Heart right ventricle (tissue), 16 donors: ENCODE data around the gene PTAFR. TPM values are rescaled to one million over a fixed set of nuclear protein-coding genes. Genes with fewer than 3 reads are reported as not detected.
A peak's percentile ranks its signal among the peaks of the same experiment; 100 is the strongest.

Source experiments
- ATAC-seq, 8 donors: fragments of 200-7000 bp; cut with Tn5 transposase; one replicate each; pipeline ENCODE4 v1.9.1; 2020; ENCODE audit warnings: mild to moderate bottlenecking in 8 of 8, moderate library complexity in 8 of 8, moderate number of reproducible peaks in 1 of 8
- DNase-seq, 2 donors: peaks; one replicate each; pipeline ENCODE4 v3.0.0-alpha.2; 2020
- H3K27ac ChIP-seq, 10 donors: fragments of 200-600 bp; sonication (generic) in 2 of 10; one replicate each; pipeline versions ENCODE4 v1.5.0 to v1.8.0; 2020 to 2022; ENCODE audit warnings: mild to moderate bottlenecking in 3 of 10
- H3K27me3 ChIP-seq, 7 donors: fragments of 200-600 bp; one replicate each; pipeline ENCODE4 v1.8.0; 2021 to 2022; ENCODE audit warnings: mild to moderate bottlenecking in 2 of 7
- H3K36me3 ChIP-seq, 9 donors: fragments of 200-600 bp; sonication (generic) in 1 of 9; one replicate each; pipeline versions ENCODE4 v1.5.0 to v1.8.0; 2020 to 2022; ENCODE audit warnings: mild to moderate bottlenecking in 2 of 9
- H3K4me1 ChIP-seq, 9 donors: fragments of 200-600 bp; sonication (generic) in 1 of 9; one replicate each; pipeline versions ENCODE4 v1.5.0 to v1.8.0; 2020 to 2022; ENCODE audit warnings: mild to moderate bottlenecking in 4 of 9
- H3K4me3 ChIP-seq, 10 donors: fragments of 200-600 bp; sonication (generic) in 2 of 10; one replicate each; pipeline versions ENCODE4 v1.5.0 to v1.8.0; 2020 to 2022; ENCODE audit warnings: mild to moderate bottlenecking in 7 of 10, moderate library complexity in 2 of 10
- H3K9me3 ChIP-seq, 11 donors: fragments of 200-600 bp in 10 of 11; sonication (generic) in 2 of 11; one replicate each; pipeline versions ENCODE4 v1.5.0 to v1.8.0; 2013 to 2022; ENCODE audit warnings: mild to moderate bottlenecking in 2 of 11, control low read depth in 1 of 11, moderate library complexity in 1 of 11
- CTCF ChIP-seq, 9 donors: fragments of 200-600 bp; sonication (generic) in 2 of 9; IDR thresholded peaks; one replicate each; pipeline versions ENCODE4 v1.5.0 to v1.8.0; 2021 to 2022; ENCODE audit warnings: antibody characterized with exemption in 9 of 9, mild to moderate bottlenecking in 5 of 9, moderate library complexity in 1 of 9
- WGBS, 2 donors: extraction: QIAGEN DNeasy Blood & Tissue Kit; methylation state at CpG; one replicate each; pipeline ENCODE4 v1.1.7; 2013; ENCODE audit warnings: inconsistent platforms in 1 of 2; 5-methylcytosine and 5-hydroxymethylcytosine counted together
- intact Hi-C, 10 donors: fragments of 100-400 bp; cut with DNase I; formaldehyde crosslinking; loops; one replicate each; pipeline versions ENCODE4 v1.11.1 to v1.14.2; 2022
- long read RNA-seq, 3 donors: library from polyadenylated mRNA; unstranded; transcript quantifications; one replicate each; pipeline ENCODE4 v2.0.0, GENCODE V29; 2020 to 2021
- polyA plus RNA-seq, 2 donors: library from polyadenylated mRNA; stranded (reverse); fragments of 200-250 nt; gene quantifications; one replicate each; pipeline ENCODE4 v1.2.3, GENCODE V29; 2013
- total RNA-seq, 10 donors: library from RNA; stranded (reverse); fragmentation: NEBNext Ultra II Directional in 3 of 10; extraction: Animal tissue kit (Norgen Biotek cat#: 25700) in 3 of 10; gene quantifications; one replicate each; pipeline versions ENCODE4 v1.2.1 to v1.2.4, GENCODE V29; 2021 to 2023
- donor health status: Arrhythmogenic right ventricular cardiomyopathy.
- donor health status: ischemic (EF 13 %, LVEDD 7.1; RV severe dilation, severe dysfunction).
- donor health status: healthy with polysubstance abuse.
- donor health status: DM: no; HTN: yes; CAD: no.
- donor health status: DM: no; HTN: no; CAD: no.
- donor health status: ischemic (EF 25% LVEDD 6.9; RV normal size, moderate dysfunction).
- donor health status: ischemic (EF 25% LVEDD 5.7; RV mildly dilated, moderate dysfunction).
- donor health status: healthy.
- donor health status: DM: yes; HTN: yes; CAD: no.
- donor health status: Ischemic cardiomyopathy.
- donor health status: ischemic (EF 35%, LVEDD 5.7; RV mildly dilated, moderate dysfunction).
- donor health status: nonischemic (EF 11% LVEDD 7.7; RV severe dilation, severe dysfunction).
- donor health status: DM: yes; HTN: yes; CAD: no.
- donor health status: PGD.
- donor health status: ischemic (EF 29% LVEDD 5.4; RV normal size, mild dysfunction).
- donor health status: nonischemic (EF 23%, LVEDD 6.1; RV moderate dilation, normal function).

PTAFR gene
- total RNA-seq (10 to 100 TPM in 1 of 10 donors, 1 to 10 TPM in 5, under 1 TPM in 4; 0.76 to 13.4 (median 1.4) TPM), polyA plus RNA-seq (1 to 10 TPM in 1 of 2 donors, under 1 TPM in 1; 0.73 to 1.6 TPM)
- long read RNA-seq, donor 1, full-length matches to known transcripts = 2 of 5 reads
- long read RNA-seq, donor 1, partial matches to known transcripts = 0 of 5 reads
- long read RNA-seq, donor 1, other reads (novel, unspliced or antisense) = 3 of 5 reads
- long read RNA-seq, donor 2, partial matches to known transcripts = 0 of 2 reads
- long read RNA-seq, donor 2, other reads (novel, unspliced or antisense) = 2 of 2 reads
- long read RNA-seq, donor 3, full-length matches to known transcripts = 3 of 7 reads
- long read RNA-seq, donor 3, partial matches to known transcripts = 0 of 7 reads
- long read RNA-seq, donor 3, other reads (novel, unspliced or antisense) = 4 of 7 reads

GRCh38 chr1:28176492-28177470 is at the start of gene PTAFR:
TSS of gene PTAFR (minus strand) at chr1:28176690. CDS start at chr1:28151021, 25,669 bp downstream.
- intact Hi-C loops = loop anchor here in 1 of 10 donors (5.0 to 10.0 kb wide), 2 partner anchors 44 to 62 kb away; no protein-coding TSS in a partner anchor
- peak in 6 of 8 donors; percentile 31 to 55 (median 40) for ATAC-seq
- peaks cover 0 to 44% (median 17%) of the 10 kb centered on the region in 9 donors for H3K4me1 ChIP-seq
- peaks cover 0 to 6% (median 0%) of the 10 kb centered on the region in 9 donors for H3K36me3 ChIP-seq
- 73% methylated on average over 18 of the region's 18 CpGs for WGBS, 2 donors
- H3K9me3 ChIP-seq = no peaks in the 10 kb centered on the region
- no peak for TF ChIP-seq CTCF (IDR thresholded peaks at IDR 0.05)
- DNase-seq = peak in 1 of 2 donors; percentile 23
- H3K27me3 ChIP-seq = no peaks in the 10 kb centered on the region
- H3K27ac ChIP-seq = peak within 1 kb of the TSS in 6 of 10 donors; percentile 9 to 90 (median 44)
- H3K4me3 ChIP-seq = peak within 1 kb of the TSS in 7 of 10 donors; percentile 0 to 54 (median 31)

- Histone ChIP-seq H3K4me3 (no peak overlapping the region), H3K9me3 (no peaks in the 10 kb centered on the region), H3K4me1 (peaks cover 0 to 7% (median 0%) of the 10 kb centered on the region in 9 donors), H3K27me3 (no peaks in the 10 kb centered on the region), H3K27ac (no peak overlapping the region), H3K36me3 (peaks cover 0 to 96% (median 24%) of the 10 kb centered on the region in 9 donors)
- 65 to 90% methylated on average over 2 of the region's 2 CpGs for WGBS, 2 donors
- ATAC-seq = no peak
- TF ChIP-seq CTCF (IDR thresholded peaks at IDR 0.05) = no peak
- intact Hi-C loops = loop anchor here in 1 of 10 donors (5.0 kb wide), 1 partner anchor 176 kb away; no protein-coding TSS in a partner anchor
- no peak for DNase-seq
These were observed 36.8 kb upstream of the PTAFR start for GRCh38 chr1:28213315-28213714.

- no peak for TF ChIP-seq CTCF (IDR thresholded peaks at IDR 0.05)
- Histone ChIP-seq H3K27ac (no peak overlapping the region), H3K36me3 (peaks cover 0 to 99% (median 34%) of the 10 kb centered on the region in 9 donors)
These were observed 33.2 kb upstream of the PTAFR start for GRCh38 chr1:28209700-28210099.

More at GRCh38 chr1:28209700-28210099, 33.2 kb upstream of the PTAFR start:
- peaks cover 0 to 7% (median 0%) of the 10 kb centered on the region in 9 donors for H3K4me1 ChIP-seq
- no peak for ATAC-seq
- no peaks in the 10 kb centered on the region for H3K9me3 ChIP-seq
- intact Hi-C loops = loop anchor here in 9 of 10 donors (2.0 to 10.0 kb wide), 6 partner anchors 117 to 351 kb away; no protein-coding TSS in a partner anchor
- WGBS, 2 donors = 45 to 46% methylated on average over 1 of the region's 1 CpG
- no peak overlapping the region for H3K4me3 ChIP-seq
- no peak for DNase-seq
- H3K27me3 ChIP-seq = no peaks in the 10 kb centered on the region
